ENCODE results near the gene PTPRN2.

GRCh38 chr7:158391541-158391940, 196.1 kb downstream of the PTPRN2 start:
- no peak for TF ChIP-seq SMC3 (IDR thresholded peaks at IDR 0.05; ENCODE audit: low read depth, low read length)
- TF ChIP-seq CTCF (IDR thresholded peaks at IDR 0.05): no peak
- TF ChIP-seq REST (IDR thresholded peaks at IDR 0.05; ENCODE audit: low read depth, low read length): no peak
- no peak for TF ChIP-seq NFIC (IDR thresholded peaks at IDR 0.05; ENCODE audit: borderline replicate concordance)
